A673 (cell line): Measurements from ENCODE around the gene ZDHHC20. TPM values are rescaled to one million over a fixed set of nuclear protein-coding genes. Genes with fewer than 3 reads are reported as not detected.

Experiments used
- Bru-seq: library from RNA; stranded (reverse); fragments of 400-500 nt; gene quantifications from one replicate; lab custom pipeline; 2021; lab: Mats Ljungman, UMichigan
- BruChase-seq, 2 experiments: library from RNA; stranded (reverse); fragments of 400-500 nt; gene quantifications; one replicate each; lab custom pipeline; 2021; lab: Mats Ljungman, UMichigan
- BruUV-seq: library from RNA; stranded (reverse); fragments of 400-500 nt; replicated peaks from 2 replicates; lab custom pipeline; 2021; lab: Mats Ljungman, UMichigan
- CTCF ChIA-PET: fragments of 300-600 bp; sonication (Branson Sonifier 250); formaldehyde crosslinking; loops from one replicate; lab custom pipeline; 2022; ENCODE audit warnings: antibody characterized with exemption; lab: Charles Lee
- POLR2A ChIA-PET: fragments of 300-600 bp; sonication (Branson Sonifier 250); formaldehyde crosslinking; loops from one replicate; lab custom pipeline; 2022; ENCODE audit warnings: antibody characterized with exemption; ENCODE audit not compliant: low non-redundant PET; lab: Charles Lee
- DNase-seq: peaks from one replicate; pipeline ENCODE4 v3.0.0-alpha.2; 2015; ENCODE audit warnings: low spot score
- H3K27ac ChIP-seq: fragments of 200-600 bp; sonication (generic); 2 replicates; pipeline ENCODE4 v1.5.1; 2016; ENCODE audit warnings: mixed run types, low read depth, mild to moderate bottlenecking, mixed read lengths, antibody characterized with exemption, low read length; ENCODE audit not compliant: poor library complexity, severe bottlenecking
- H3K27me3 ChIP-seq: fragments of 200-600 bp; sonication (generic); replicated peaks from 2 replicates; pipeline ENCODE4 v1.6.1; 2017; ENCODE audit warnings: mixed run types, low read depth, mild to moderate bottlenecking, mixed read lengths, antibody characterized with exemption, low read length; ENCODE audit not compliant: insufficient read depth, poor library complexity
- H3K36me3 ChIP-seq: fragments of 200-600 bp; sonication (generic); 2 replicates; pipeline ENCODE4 v1.6.1; 2016; ENCODE audit warnings: mixed run types, mild to moderate bottlenecking, mixed read lengths, antibody characterized with exemption, low read length; ENCODE audit not compliant: insufficient read depth, poor library complexity, severe bottlenecking
- H3K4me1 ChIP-seq: fragments of 200-600 bp; sonication (generic); 2 replicates; pipeline ENCODE4 v1.6.1; 2017; ENCODE audit warnings: mixed run types, mild to moderate bottlenecking, mixed read lengths, antibody characterized with exemption, low read length; ENCODE audit not compliant: insufficient read depth, poor library complexity, severe bottlenecking
- H3K4me3 ChIP-seq: fragments of 200-600 bp; sonication (generic); 2 replicates; pipeline ENCODE4 v1.5.1; 2016; ENCODE audit warnings: low read depth, mixed run types, mild to moderate bottlenecking, mixed read lengths, low read length; ENCODE audit not compliant: poor library complexity, severe bottlenecking
- H3K9me3 ChIP-seq: fragments of 200-600 bp; sonication (generic); 2 replicates; pipeline ENCODE4 v1.6.1; 2016; ENCODE audit warnings: mixed run types, low read depth, mild to moderate bottlenecking, mixed read lengths, antibody characterized with exemption, low read length; ENCODE audit not compliant: poor library complexity, severe bottlenecking
- CTCF ChIP-seq: fragments of 300-800, 200-600 bp; sonication (generic); conservative IDR thresholded peaks from 2 replicates; pipeline ENCODE4 v1.5.1; 2017; ENCODE audit warnings: low read depth, mild to moderate bottlenecking, antibody characterized with exemption, low read length, moderate library complexity, mixed read lengths
- EZH2 ChIP-seq: fragments of 200-600 bp; sonication (generic); IDR thresholded peaks from 2 replicates; pipeline ENCODE4 v1.6.1; 2017; ENCODE audit warnings: borderline replicate concordance, low read depth, mild to moderate bottlenecking, mixed read lengths, antibody characterized with exemption, low read length; ENCODE audit not compliant: poor library complexity, severe bottlenecking
- intact Hi-C: fragments of 100-400 bp; cut with micrococcal nuclease; formaldehyde crosslinking; loops from one replicate; pipeline ENCODE4 v1.10.0; 2022; ENCODE audit not compliant: unreplicated experiment
- long read RNA-seq: library from polyadenylated mRNA; stranded (forward); transcript quantifications from one replicate; pipeline ENCODE4 v2.0.0, GENCODE V29; 2022
- total RNA-seq: library from RNA; stranded (reverse); gene quantifications from 2 replicates; pipeline ENCODE4 v1.2.3, GENCODE V29; 2021

ZDHHC20 gene, protein sequence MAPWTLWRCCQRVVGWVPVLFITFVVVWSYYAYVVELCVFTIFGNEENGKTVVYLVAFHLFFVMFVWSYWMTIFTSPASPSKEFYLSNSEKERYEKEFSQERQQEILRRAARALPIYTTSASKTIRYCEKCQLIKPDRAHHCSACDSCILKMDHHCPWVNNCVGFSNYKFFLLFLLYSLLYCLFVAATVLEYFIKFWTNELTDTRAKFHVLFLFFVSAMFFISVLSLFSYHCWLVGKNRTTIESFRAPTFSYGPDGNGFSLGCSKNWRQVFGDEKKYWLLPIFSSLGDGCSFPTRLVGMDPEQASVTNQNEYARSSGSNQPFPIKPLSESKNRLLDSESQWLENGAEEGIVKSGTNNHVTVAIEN
- total RNA-seq: 98.9 and 110 TPM in 2 replicates
- percentile 90 among the genes with signal in this experiment for Bru-seq, nascent RNA
- percentile 91 among the genes with signal in this experiment for BruChase-seq, experiment 1, labeled RNA remaining after a 2-hour chase
- percentile 95 among the genes with signal in this experiment for BruChase-seq, experiment 2, labeled RNA remaining after a 6-hour chase
- long read RNA-seq, full-length matches to known transcripts: 4 of 33 reads
- long read RNA-seq, partial matches to known transcripts: 11 of 33 reads
- long read RNA-seq, other reads (novel, unspliced or antisense): 18 of 33 reads

- Histone ChIP-seq H3K36me3 (no peaks in the 10 kb centered on the region), H3K27ac (peak within 1 kb of the TSS; percentile 83), H3K4me1 (no peaks in the 10 kb centered on the region), H3K4me3 (peak within 1 kb of the TSS; percentile 80), H3K9me3 (no peaks in the 10 kb centered on the region), H3K27me3 (no peaks in the 10 kb centered on the region)
- CTCF ChIA-PET: interaction anchor here (0.5 to 1.0 kb wide), 2 partner anchors 11 to 162 kb away, joined by 3 to 6 read pairs; no protein-coding TSS in a partner anchor
- POLR2A ChIA-PET: interaction anchor here (0.6 to 1.0 kb wide), 4 partner anchors 9 to 410 kb away, joined by 3 to 8 read pairs (median 4); no protein-coding TSS in a partner anchor
- DNase-seq: peak; percentile 89
- BruUV-seq: no TSS peak
- intact Hi-C loops: loop anchor here (5.0 kb wide), 2 partner anchors 57 to 162 kb away; no protein-coding TSS in a partner anchor
- no peak for TF ChIP-seq EZH2
- TF ChIP-seq CTCF: no peak
Measured at GRCh38 chr13:21458813-21459701, at the start of gene ZDHHC20. Gene ZDHHC20 (minus strand): TSS chr13:21459303. CDS start chr13:21459171, 132 bp downstream.

DNA sequence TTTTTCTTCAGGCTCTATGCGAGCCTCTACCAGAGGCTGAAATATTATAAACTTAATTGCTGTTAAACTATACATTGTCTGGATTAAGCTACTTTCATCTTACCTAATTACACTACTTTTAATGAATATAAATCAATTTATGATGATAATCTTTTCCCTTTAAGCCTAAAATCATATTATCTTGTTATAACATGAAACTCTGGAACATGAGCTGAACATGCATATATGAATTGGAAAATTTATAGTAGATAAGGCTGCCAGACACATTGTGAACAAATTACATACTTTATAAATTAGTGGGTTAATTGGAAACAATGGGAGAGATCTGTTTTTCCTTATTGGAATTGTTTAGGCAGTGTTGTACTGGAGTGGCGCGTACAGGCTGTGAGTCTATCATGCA is 45.3 kb upstream of the ZDHHC20 start:
- no peak overlapping the region for H3K27ac ChIP-seq
- intact Hi-C loops: no loop called here
- no peaks in the 10 kb centered on the region for H3K9me3 ChIP-seq
- ChIA-PET CTCF (no interaction called here), POLR2A (no interaction called here)
- H3K4me1 ChIP-seq: no peaks in the 10 kb centered on the region
- TF ChIP-seq CTCF: no peak
- no peak for TF ChIP-seq EZH2
- no peak for DNase-seq
- H3K4me3 ChIP-seq: no peak overlapping the region
- no TSS peak for BruUV-seq
- no peaks in the 10 kb centered on the region for H3K36me3 ChIP-seq
- H3K27me3 ChIP-seq: no peaks in the 10 kb centered on the region

- no peaks in the 10 kb centered on the region for H3K4me1 ChIP-seq
- H3K9me3 ChIP-seq: no peaks in the 10 kb centered on the region
- CTCF ChIA-PET: no interaction called here
- no TSS peak for BruUV-seq
- POLR2A ChIA-PET: no interaction called here
- no peaks in the 10 kb centered on the region for H3K36me3 ChIP-seq
- DNase-seq: peak; percentile 34
- no peak overlapping the region for H3K4me3 ChIP-seq
- no peak overlapping the region for H3K27ac ChIP-seq
- intact Hi-C loops: no loop called here
- H3K27me3 ChIP-seq: no peaks in the 10 kb centered on the region
- peak; percentile 28; the same call in 1 of the 2 replicates for TF ChIP-seq CTCF
- TF ChIP-seq EZH2: no peak
Measured at GRCh38 chr13:21501686-21502085, 42.6 kb upstream of the ZDHHC20 start.
